ENCODE measurements around the gene GFRA1. TPM values are rescaled to one million over a fixed set of nuclear protein-coding genes. Genes with fewer than 3 reads are reported as not detected.

GFRA1 gene
- total RNA-seq, 1 donor from 2014 or later, result 14.0 TPM

- H4K20me1 ChIP-seq (ENCODE audit: low read depth), result no peaks in the 10 kb centered on the region
- H3K36me3 Mint-ChIP-seq, result no peaks in the 10 kb centered on the region
- H3K4me1 ChIP-seq, result no peaks in the 10 kb centered on the region
- H3K27me3 Mint-ChIP-seq (ENCODE audit: insufficient read depth, low read depth), result peaks cover 7% of the 10 kb centered on the region
- no peak overlapping the region for H3K9ac ChIP-seq
- H3K4me1 Mint-ChIP-seq, result peaks cover 30% of the 10 kb centered on the region
- H3K9me3 ChIP-seq (ENCODE audit: low read depth), result no peaks in the 10 kb centered on the region
- no peak for TF ChIP-seq EZH2phosphoT487 (IDR thresholded peaks at IDR 0.05)
- TF ChIP-seq CTCF (IDR thresholded peaks at IDR 0.05), result no peak
- no peak for TF ChIP-seq EZH2 (IDR thresholded peaks at IDR 0.05)
- no peaks in the 10 kb centered on the region for H3K9me3 Mint-ChIP-seq
- no peak overlapping the region for H3K27ac ChIP-seq
- H2AFZ ChIP-seq (replicated peaks), result no peak overlapping the region
- no peaks in the 10 kb centered on the region for H3K27me3 ChIP-seq
- no peaks in the 10 kb centered on the region for H3K36me3 ChIP-seq
- no peak overlapping the region for H3K27ac Mint-ChIP-seq
- H3K4me3 Mint-ChIP-seq, result no peak overlapping the region
- no peak overlapping the region for H3K4me3 ChIP-seq
- H3K79me2 ChIP-seq (ENCODE audit: low read depth), result no peaks in the 10 kb centered on the region
- no peaks in the 10 kb centered on the region for H3F3A ChIP-seq (ENCODE audit: low read depth)
- DNase-seq (ENCODE audit: low spot score), result no peak
- no peak overlapping the region for H3K4me2 ChIP-seq
These were observed 65.3 kb downstream of the GFRA1 start for GRCh38 chr10:116207690-116208089.

- H3K27ac ChIP-seq, result no peak overlapping the region
- no peaks in the 10 kb centered on the region for H3K27me3 ChIP-seq
- no peaks in the 10 kb centered on the region for H3K9me3 ChIP-seq (ENCODE audit: low read depth)
- no peak overlapping the region for H3K4me3 ChIP-seq
- H2AFZ ChIP-seq (replicated peaks), result no peak overlapping the region
- H3K9me3 Mint-ChIP-seq, result no peaks in the 10 kb centered on the region
- no peak overlapping the region for H3K27ac Mint-ChIP-seq
- H3K9ac ChIP-seq, result no peak overlapping the region
- H3K4me1 Mint-ChIP-seq, result peaks cover 9% of the 10 kb centered on the region
- no peaks in the 10 kb centered on the region for H3K36me3 Mint-ChIP-seq
- no peak overlapping the region for H3K4me3 Mint-ChIP-seq
- H3K27me3 Mint-ChIP-seq (ENCODE audit: insufficient read depth, low read depth), result peaks cover 12% of the 10 kb centered on the region
- no peak for DNase-seq (ENCODE audit: low spot score)
- no peaks in the 10 kb centered on the region for H3K79me2 ChIP-seq (ENCODE audit: low read depth)
- H3K4me2 ChIP-seq, result no peak overlapping the region
- no peak for TF ChIP-seq EZH2 (IDR thresholded peaks at IDR 0.05)
- no peaks in the 10 kb centered on the region for H4K20me1 ChIP-seq (ENCODE audit: low read depth)
- no peaks in the 10 kb centered on the region for H3F3A ChIP-seq (ENCODE audit: low read depth)
- H3K36me3 ChIP-seq, result no peaks in the 10 kb centered on the region
- H3K4me1 ChIP-seq, result no peaks in the 10 kb centered on the region
These were observed 69.3 kb downstream of the GFRA1 start for GRCh38 chr10:116203661-116204060.

GRCh38 chr10:116201670-116202430 lies 71.2 kb downstream of the GFRA1 start:
- H3F3A ChIP-seq (ENCODE audit: low read depth), result no peaks in the 10 kb centered on the region
- H3K36me3 Mint-ChIP-seq, result no peaks in the 10 kb centered on the region
- H3K4me1 ChIP-seq, result no peaks in the 10 kb centered on the region
- no peaks in the 10 kb centered on the region for H3K4me1 Mint-ChIP-seq
- peaks cover 12% of the 10 kb centered on the region for H3K27me3 Mint-ChIP-seq (ENCODE audit: insufficient read depth, low read depth)
- H3K9me3 Mint-ChIP-seq, result no peaks in the 10 kb centered on the region
- no peaks in the 10 kb centered on the region for H4K20me1 ChIP-seq (ENCODE audit: low read depth)
- H3K36me3 ChIP-seq, result no peaks in the 10 kb centered on the region
- H3K27ac ChIP-seq, result no peak overlapping the region
- no peak overlapping the region for H3K27ac Mint-ChIP-seq
- no peaks in the 10 kb centered on the region for H3K27me3 ChIP-seq
- no peaks in the 10 kb centered on the region for H3K79me2 ChIP-seq (ENCODE audit: low read depth)
- no peak overlapping the region for H2AFZ ChIP-seq (replicated peaks)
- DNase-seq (ENCODE audit: low spot score), result no peak
- no peaks in the 10 kb centered on the region for H3K9me3 ChIP-seq (ENCODE audit: low read depth)
- no peak overlapping the region for H3K4me3 Mint-ChIP-seq
- H3K9ac ChIP-seq, result no peak overlapping the region
- no peak overlapping the region for H3K4me2 ChIP-seq
- no peak overlapping the region for H3K4me3 ChIP-seq
- TF ChIP-seq CTCF (IDR thresholded peaks at IDR 0.05) (no peak), EZH2phosphoT487 (IDR thresholded peaks at IDR 0.05) (no peak), EZH2 (IDR thresholded peaks at IDR 0.05) (no peak)

- H3K27ac ChIP-seq, result no peak overlapping the region
- no peak overlapping the region for H3K4me2 ChIP-seq
- H3K27me3 Mint-ChIP-seq (ENCODE audit: insufficient read depth, low read depth), result peaks cover 12% of the 10 kb centered on the region
- no peaks in the 10 kb centered on the region for H3K4me1 ChIP-seq
- no peak for DNase-seq (ENCODE audit: low spot score)
- no peak overlapping the region for H3K4me3 ChIP-seq
- H4K20me1 ChIP-seq (ENCODE audit: low read depth), result no peaks in the 10 kb centered on the region
- no peak overlapping the region for H3K27ac Mint-ChIP-seq
- no peaks in the 10 kb centered on the region for H3K9me3 Mint-ChIP-seq
- peaks cover 2% of the 10 kb centered on the region for H3K9me3 ChIP-seq (ENCODE audit: low read depth)
- TF ChIP-seq EZH2 (IDR thresholded peaks at IDR 0.05) (no peak), EZH2phosphoT487 (IDR thresholded peaks at IDR 0.05) (no peak), CTCF (IDR thresholded peaks at IDR 0.05) (no peak)
- no peaks in the 10 kb centered on the region for H3K4me1 Mint-ChIP-seq
- H3K4me3 Mint-ChIP-seq, result no peak overlapping the region
- H3K79me2 ChIP-seq (ENCODE audit: low read depth), result no peaks in the 10 kb centered on the region
- no peaks in the 10 kb centered on the region for H3F3A ChIP-seq (ENCODE audit: low read depth)
- no peaks in the 10 kb centered on the region for H3K36me3 ChIP-seq
- no peaks in the 10 kb centered on the region for H3K27me3 ChIP-seq
- no peaks in the 10 kb centered on the region for H3K36me3 Mint-ChIP-seq
- H2AFZ ChIP-seq (replicated peaks), result no peak overlapping the region
- H3K9ac ChIP-seq, result no peak overlapping the region
These were observed 72.0 kb downstream of the GFRA1 start for GRCh38 chr10:116201011-116201410.
